ENCODE data around the gene LRRC72.
"Not testable (repeated sequence)": the region's sequence is repeated elsewhere in the genome, so short reads cannot be mapped to it uniquely, and the experiment has no call there.

LRRC72 gene

GRCh38 chr7:16583834-16584233, 57.2 kb downstream of the LRRC72 start:
- DNase-seq = no peak

GRCh38 chr7:16585540-16585939, 58.9 kb downstream of the LRRC72 start:
- no peak for DNase-seq

GRCh38 chr7:16586081-16586874, 59.7 kb downstream of the LRRC72 start:
- DNase-seq = no peak

GRCh38 chr7:16587129-16587528, 60.5 kb downstream of the LRRC72 start:
- no peak for DNase-seq

GRCh38 chr7:16587790-16588189, 61.2 kb downstream of the LRRC72 start:
- no peak for DNase-seq

GRCh38 chr7:16589881-16590280, 63.3 kb downstream of the LRRC72 start:
- no peak for DNase-seq

- DNase-seq = no peak
These were observed 63.8 kb downstream of the LRRC72 start for GRCh38 chr7:16590424-16590823.

- DNase-seq = no peak
These were observed 65.8 kb downstream of the LRRC72 start for GRCh38 chr7:16592395-16592794.

GRCh38 chr7:16594061-16594460, 67.4 kb downstream of the LRRC72 start:
- DNase-seq = no peak

GRCh38 chr7:16594676-16595075, 68.1 kb downstream of the LRRC72 start:
- no peak for DNase-seq

- not testable (repeated sequence) for DNase-seq
These were observed 69.0 kb downstream of the LRRC72 start for GRCh38 chr7:16595596-16595995.

GRCh38 chr7:16598015-16598414, 71.4 kb downstream of the LRRC72 start:
- DNase-seq = no peak

GRCh38 chr7:16599860-16600259, 73.2 kb downstream of the LRRC72 start:
- no peak for DNase-seq

- DNase-seq = no peak
These were observed 77.0 kb downstream of the LRRC72 start for GRCh38 chr7:16603633-16604032.

- no peak for DNase-seq
These were observed 77.4 kb downstream of the LRRC72 start for GRCh38 chr7:16604054-16604453.

GRCh38 chr7:16606704-16607103, 80.1 kb downstream of the LRRC72 start:
- DNase-seq = no peak

GRCh38 chr7:16609842-16610450, 83.3 kb downstream of the LRRC72 start:
- DNase-seq = no peak

GRCh38 chr7:16611711-16612110, 85.1 kb downstream of the LRRC72 start:
- DNase-seq = no peak

- DNase-seq = no peak
These were observed 88.6 kb downstream of the LRRC72 start for GRCh38 chr7:16615228-16615627.

GRCh38 chr7:16616122-16616521, 89.5 kb downstream of the LRRC72 start:
- DNase-seq = no peak

- DNase-seq = no peak
These were observed 89.9 kb downstream of the LRRC72 start for GRCh38 chr7:16616542-16616941.

- peak; percentile 7 for DNase-seq
These were observed 93.4 kb downstream of the LRRC72 start for GRCh38 chr7:16619979-16620408.

- DNase-seq = no peak
These were observed 99.8 kb downstream of the LRRC72 start for GRCh38 chr7:16626388-16626787.

GRCh38 chr7:16627236-16627635, 100.6 kb downstream of the LRRC72 start:
- no peak for DNase-seq

GRCh38 chr7:16630654-16631053, 104.0 kb downstream of the LRRC72 start:
- DNase-seq = no peak

Data from stimulated activated CD4-positive, alpha-beta T cell treated with anti-CD3 and anti-CD28 coated beads, Interleukin-1b, Interleukin-23, amount 100 ng/mL, for 48 hours (primary cell).